GM19324 (cell line): ENCODE measurements around the gene ASGR2.
"Not testable (repeated sequence)": the region's sequence is repeated elsewhere in the genome, so short reads cannot be mapped to it uniquely, and the experiment has no call there.

Experiments
- ATAC-seq: cut with Tn5 transposase; IDR thresholded peaks from one replicate; pipeline ENCODE4 v1.9.1; 2021; ENCODE audit warnings: mild to moderate bottlenecking, moderate library complexity; ENCODE audit not compliant: unreplicated experiment, low FRiP score

ASGR2 gene

DNA sequence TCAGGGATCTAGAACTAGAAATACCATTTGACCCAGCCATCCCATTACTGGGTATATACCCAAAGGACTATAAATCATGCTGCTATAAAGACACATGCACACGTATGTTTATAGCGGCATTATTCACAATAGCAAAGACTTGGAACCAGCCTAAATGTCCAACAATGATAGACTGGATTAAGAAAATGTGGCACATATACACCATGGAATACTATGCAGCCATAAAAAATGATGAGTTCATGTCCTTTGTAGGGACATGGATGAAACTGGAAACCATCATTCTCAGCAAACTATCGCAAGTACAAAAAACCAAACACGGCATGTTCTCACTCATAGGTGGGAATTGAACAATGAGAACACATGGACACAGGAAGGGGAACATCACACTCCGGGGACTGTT, 12.9 kb upstream of the ASGR2 start:
- ATAC-seq: not testable (repeated sequence)

DNA sequence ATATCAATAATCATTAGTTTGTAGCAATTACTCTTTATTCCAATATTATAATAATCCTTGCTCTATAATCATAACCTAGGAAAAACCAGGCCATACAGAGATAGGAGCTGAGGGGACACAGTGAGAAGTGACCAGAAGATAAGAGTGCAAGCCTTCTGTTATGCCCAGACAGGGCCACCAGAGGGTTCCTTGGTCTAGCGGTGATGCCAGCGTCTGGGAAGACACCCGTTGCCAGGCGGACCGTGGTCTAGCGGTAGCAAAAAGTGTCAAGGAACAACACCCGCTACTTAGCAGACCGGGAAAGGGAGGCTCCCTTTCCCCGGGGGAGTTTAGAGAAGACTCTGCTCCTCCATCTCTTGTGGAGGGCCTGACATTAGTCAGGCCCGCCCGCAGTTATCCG, 11.8 kb upstream of the ASGR2 start:
- ATAC-seq: not testable (repeated sequence)

DNA sequence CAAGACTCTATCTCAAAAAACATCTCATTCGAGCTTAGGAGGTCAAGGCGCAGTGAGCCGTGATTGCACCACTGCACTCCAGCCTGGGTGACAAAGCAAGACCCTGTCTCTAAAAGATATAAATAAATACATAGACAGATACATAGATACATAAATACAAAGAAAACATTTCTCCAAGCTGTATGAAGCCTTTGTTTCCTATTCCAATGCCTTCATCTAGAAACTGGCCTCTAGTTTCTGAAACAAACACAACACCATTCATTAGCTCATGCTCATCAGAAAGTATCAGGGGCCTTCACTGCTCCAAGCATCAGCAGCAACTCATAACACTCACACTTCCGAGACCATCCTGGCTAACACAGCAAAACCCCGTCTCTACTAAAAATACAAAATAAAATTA, 10.3 kb upstream of the ASGR2 start:
- no peak for ATAC-seq

GRCh38 chr17:7123844-7124243, 9.2 kb upstream of the ASGR2 start:
- no peak for ATAC-seq

DNA sequence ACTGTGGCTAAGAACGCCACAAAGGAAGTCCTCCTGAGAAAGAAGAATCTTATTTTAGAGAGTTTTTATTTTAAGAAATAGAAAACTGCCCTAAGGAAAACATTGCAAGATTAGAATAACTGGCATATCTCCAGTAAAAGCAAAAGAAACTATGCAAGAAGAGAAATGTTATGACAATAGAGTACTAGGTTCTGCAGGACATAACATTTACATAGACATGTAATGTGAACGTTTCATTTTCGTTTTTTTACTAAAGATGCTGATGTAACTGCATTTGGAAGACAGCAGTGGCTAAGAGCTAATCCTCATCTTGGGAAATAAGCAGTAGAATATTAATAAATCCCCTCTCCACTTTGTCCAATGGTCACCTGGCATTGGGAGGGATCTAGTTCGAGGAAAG, 7.8 kb upstream of the ASGR2 start:
- ATAC-seq: no peak

GRCh38 chr17:7120635-7121034, 6.0 kb upstream of the ASGR2 start:
- not testable (repeated sequence) for ATAC-seq

- ATAC-seq: no peak
Measured at GRCh38 chr17:7120123-7120522, 5.5 kb upstream of the ASGR2 start.

- ATAC-seq: no peak
Measured at GRCh38 chr17:7119314-7119713, 4.7 kb upstream of the ASGR2 start.

DNA sequence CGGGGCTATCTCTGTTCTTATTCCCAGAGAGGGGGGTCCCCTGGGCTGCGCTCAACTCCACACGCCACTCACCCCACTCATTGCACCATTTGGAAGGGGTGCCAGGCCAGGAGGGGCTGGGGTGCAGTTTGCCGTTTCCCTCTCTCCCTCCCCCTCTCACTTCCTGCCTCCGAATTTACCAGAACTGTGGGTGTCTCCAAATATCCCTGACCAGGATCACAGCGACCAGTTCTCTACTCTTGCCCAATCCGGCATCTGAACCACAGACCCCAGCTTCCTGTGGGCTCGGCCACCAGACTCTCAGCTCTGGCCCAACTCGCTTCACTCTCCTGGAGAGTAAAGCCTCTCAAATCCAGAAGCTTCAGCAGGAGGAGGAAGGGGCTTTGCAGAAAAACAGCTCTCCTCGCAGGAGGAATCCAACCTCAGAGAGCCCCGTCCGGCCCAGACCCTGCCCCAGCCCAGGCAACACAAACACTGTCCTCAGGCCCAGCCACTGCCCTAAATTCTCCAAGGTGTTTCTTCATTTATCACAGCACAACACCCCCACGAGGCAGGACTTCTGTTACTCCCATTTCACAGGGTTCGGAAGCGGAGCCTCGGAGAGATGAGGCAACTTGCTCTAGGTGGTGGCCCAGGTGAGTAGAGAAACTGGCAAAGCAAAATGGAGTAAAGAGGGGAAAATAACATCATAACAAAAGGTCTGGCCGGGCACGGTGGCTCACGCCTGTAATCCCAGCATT, 423 bp upstream of the ASGR2 start:
- no peak for ATAC-seq

DNA sequence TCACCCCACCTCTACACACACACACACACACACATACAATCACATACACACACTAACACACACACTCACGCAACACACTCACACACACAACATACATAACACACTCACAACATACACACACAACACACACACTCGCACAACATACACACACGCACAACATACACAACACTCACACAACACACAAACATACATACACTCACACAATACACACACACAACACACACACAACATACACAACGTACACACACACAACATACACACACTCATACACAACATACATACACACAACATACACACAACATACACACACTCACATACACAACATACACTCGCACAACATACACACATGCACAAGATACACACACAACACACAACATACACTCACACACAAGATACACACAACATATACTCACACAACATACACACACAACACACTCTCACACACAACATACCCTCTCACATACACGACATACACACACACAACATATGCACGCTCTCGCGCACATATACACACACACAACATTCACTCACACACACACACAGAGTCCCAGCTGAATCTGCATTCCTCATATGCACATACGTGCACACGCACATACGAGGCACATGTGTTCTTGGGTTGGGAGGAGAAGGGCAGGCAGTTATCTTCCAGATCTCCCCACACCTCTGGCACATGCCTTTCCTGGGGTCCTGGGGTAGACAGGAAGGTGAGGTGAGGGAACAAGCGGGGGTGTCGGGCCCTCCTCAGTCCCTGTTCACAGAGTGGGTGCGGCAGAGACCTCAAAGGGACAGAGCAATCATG, 1.1 kb downstream of the ASGR2 start:
- ATAC-seq: no peak

DNA sequence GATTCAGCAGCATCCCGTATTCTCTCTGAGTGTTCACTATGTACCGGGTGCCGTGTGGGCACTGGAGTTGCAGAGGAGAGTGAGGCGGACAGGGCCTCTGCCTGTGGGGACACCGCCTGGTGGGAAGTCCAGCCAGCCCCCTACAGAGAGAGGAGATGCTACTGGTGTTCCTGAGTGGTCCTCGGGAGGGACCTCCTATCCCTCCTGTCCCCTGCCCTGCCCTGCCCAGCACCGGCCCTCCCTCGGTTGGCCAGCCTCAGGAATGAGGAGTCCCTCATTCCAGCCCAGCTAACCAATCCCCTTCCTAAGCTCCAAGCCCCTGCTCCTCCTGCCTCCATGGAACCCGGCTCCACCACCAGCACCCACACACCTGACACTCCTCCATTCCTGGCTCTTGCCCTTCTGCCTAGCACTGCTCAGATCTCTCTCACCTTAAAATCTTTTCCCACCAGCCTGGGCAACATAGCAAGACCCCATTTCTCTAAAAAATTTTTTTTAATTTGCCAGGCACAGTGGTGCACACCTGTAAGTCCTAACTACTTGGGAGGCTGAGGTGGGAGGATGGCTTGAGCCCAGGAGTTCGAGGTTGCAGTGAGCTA, 2.0 kb downstream of the ASGR2 start:
- no peak for ATAC-seq

- ATAC-seq: no peak
Measured at GRCh38 chr17:7111784-7112509, 2.7 kb downstream of the ASGR2 start.

DNA sequence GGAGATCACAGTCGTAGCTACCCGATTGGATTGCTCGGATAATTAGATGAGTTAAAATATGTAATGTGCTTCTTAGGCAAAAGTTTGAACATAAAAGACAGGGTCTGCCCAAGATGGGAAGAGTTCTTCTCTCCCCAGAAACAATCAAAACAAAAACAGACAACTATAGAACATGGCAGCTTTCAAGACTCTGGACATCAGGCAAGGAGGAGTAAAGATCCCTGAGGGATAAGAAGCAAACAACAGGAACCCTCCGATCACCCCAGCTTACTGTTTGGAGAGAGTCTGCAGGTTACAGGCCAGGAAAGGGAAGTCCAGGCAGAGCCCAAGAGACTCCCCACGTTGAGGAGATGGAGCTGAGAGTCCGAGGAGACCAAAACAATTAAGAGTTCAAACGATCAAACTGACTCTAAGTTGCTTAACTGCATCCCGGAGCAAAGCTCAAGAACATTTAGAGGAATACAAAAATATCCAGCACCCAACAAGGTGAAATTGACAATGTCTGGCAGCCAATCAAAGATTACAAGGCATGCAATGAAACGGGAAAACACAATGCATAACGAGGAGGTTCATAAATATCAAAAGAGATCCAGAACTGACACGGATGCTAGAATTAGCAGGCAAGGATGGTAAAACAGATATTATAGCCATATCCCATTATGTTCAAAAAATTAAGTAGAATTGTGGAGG, 3.9 kb downstream of the ASGR2 start:
- ATAC-seq: no peak

DNA sequence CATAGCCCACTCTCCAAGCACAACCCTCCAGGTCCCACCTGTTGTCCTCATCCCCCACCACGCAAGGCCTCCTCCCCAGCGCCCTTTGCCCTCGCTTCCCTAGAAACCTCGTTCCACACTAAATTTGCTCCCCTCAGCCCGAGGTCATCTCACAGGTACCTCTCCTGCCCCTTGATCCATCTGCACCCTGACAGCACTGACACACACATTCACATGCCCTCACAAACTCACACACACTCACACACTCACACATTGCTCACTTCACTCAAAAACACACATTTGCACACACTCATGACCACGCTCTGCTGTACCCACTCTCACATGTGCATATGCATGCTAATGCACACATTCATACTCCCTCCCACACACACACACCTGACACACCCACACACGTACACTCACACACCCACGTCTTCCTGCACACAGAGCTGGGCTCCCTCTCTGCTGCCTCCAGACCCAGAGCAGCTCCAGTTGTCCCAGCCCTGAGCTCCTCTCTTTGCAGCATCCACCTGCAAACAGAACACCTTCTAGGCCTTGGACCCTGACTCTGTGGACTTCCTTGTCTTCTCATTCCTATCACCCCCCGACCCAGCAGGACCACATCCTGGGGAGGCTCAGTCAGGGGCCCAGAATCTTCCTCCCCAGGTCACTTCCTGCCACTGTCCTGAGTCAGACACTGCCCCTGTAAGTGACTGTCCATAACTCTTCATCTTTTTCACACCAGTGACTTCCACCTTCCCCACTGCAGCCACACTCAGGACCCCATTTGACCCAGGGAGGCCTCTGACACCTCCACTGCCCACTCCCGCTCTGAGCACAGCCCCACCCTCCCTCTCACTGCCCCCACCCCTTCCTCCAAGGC, 4.9 kb downstream of the ASGR2 start:
- no peak for ATAC-seq

DNA sequence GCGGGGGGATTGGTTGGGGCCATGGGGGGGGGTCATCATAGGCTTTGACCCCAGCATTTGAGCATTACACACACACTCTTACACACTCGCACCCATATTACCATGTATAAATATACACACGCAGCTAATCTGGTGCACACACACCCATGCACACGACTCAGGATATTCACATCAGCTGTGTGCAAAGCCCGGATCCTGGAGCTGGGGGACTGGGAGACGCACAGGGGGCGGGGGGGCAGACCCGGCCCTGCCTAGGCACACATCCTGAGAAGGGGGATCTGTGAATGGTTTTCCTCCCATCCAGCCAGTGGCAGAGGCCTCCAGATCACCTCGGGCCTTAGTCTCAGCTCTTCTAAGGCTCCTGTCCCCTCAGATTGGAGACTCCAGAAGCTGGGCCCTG, 5.6 kb downstream of the ASGR2 start:
- ATAC-seq: no peak

DNA sequence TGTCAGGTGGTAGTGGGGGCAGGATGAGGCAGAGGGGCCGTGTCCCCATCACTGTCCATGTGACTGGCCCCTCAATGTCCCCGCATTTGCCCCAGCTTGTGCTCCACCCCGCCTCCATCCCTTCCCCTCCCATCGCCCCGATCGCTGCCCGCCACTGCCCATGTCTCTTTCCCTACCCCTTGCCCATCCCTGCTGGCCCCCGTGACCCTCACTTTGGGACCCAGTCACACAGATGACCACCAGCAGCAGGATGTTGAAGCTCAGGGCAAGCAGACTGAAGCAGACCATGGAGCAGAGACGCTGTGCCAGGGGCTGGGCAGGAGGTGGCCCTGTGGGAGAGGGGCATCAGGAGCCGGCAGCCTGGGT, 6.1 kb downstream of the ASGR2 start:
- ATAC-seq: no peak

DNA sequence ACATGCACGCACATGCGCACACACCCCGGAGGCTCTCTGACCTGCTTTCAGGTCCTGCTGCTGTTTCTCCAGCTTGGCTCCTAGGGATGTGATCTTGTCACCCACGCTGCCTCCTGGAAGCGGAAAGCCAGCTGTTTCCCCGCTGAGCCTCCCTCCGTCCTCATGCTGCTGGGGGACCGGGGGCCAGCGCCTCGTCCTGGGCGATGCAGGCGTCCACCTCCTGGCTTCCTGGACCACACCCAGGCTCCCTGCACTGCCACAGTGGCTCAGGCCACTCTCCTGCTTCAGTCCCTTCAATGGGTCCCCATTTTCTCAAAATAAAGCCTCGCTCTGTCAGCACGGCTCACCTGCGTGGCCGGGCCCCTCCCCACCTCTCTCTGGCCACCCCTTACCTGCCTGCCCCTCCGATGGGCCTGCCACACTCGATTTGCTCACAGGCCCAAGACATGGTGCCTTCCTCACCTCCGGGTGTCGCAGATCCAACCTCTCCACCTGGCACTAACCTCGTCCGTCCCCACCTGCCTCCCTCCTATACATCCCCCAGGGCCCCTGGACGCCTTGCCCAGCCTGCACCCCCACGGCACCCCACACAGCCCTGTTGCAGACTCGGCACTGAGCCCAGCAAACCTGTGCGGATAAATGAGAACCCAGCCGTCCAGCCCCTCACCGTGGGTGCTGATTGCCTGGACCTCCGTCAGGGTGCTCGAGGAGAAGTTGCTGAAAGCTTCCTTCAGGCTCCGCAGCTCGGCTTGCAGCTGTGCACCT, 6.6 kb downstream of the ASGR2 start:
- no peak for ATAC-seq

DNA sequence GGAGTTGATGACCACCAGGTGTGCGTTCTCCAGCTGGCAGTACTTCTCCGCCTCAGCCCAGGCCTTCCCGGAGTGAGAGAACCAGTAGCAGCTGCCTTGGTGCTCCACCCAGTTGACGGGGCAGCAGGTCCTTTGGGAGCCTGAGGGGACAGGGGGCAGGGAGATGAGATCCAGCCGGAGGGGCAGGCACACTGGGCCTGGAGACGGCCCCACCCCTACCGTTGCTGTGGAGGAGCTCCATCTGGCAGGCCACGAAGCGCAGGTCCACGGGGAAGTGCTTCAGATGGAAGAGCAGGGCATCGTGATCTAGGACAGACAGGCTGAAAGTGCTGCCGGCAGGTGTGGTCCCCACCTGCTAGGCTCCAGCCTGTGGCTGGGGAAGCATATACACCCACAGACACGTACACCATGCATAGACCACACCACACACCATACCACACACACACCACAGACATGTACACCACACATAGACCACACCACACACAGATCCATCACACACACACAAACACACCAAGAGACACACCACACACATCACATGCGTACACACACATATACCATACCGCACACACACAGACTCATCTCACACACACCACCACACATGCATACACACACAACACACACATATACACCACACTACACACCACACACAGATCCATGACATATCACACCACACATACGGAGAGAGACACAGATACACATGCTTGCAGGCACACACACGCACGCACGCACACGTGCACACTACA, 7.4 kb downstream of the ASGR2 start:
- no peak for ATAC-seq
